Caco-2 (cell line): ENCODE data around the gene ADRA2C. TPM values are rescaled to one million over a fixed set of nuclear protein-coding genes. Genes with fewer than 3 reads are reported as not detected.
A peak's percentile ranks its signal among the peaks of the same experiment; 100 is the strongest.

Experiments
- BruUV-seq: library from RNA; stranded (reverse); fragments of 400-500 nt; replicated peaks from 2 replicates; lab custom pipeline; 2021; lab: Mats Ljungman, UMichigan
- CTCF ChIA-PET: fragments of 300-600 bp; sonication (Branson Sonifier 250); formaldehyde crosslinking; loops from one replicate; lab custom pipeline; 2022; ENCODE audit warnings: antibody characterized with exemption; lab: Charles Lee
- POLR2A ChIA-PET: fragments of 300-600 bp; sonication (Branson Sonifier 250); formaldehyde crosslinking; loops from one replicate; lab custom pipeline; 2022; ENCODE audit warnings: antibody characterized with exemption; lab: Charles Lee
- DNase-seq, 2 experiments: peaks; one replicate each; pipeline versions ENCODE4 v3.0.0 to v3.0.0-alpha.2; 2020 to 2022
- H3K27me3 ChIP-seq: replicated peaks from 2 replicates; pipeline ENCODE4 v1.6.0; 2011; ENCODE audit warnings: low read length; ENCODE audit not compliant: control insufficient read depth, insufficient read depth
- H3K36me3 ChIP-seq: 2 replicates; pipeline ENCODE4 v1.5.1; 2011; ENCODE audit warnings: low read length; ENCODE audit not compliant: control insufficient read depth, insufficient read depth
- H3K4me1 ChIP-seq: fragments of 250-450 bp; sonication (Bioruptor Pico); 2 replicates; pipeline ENCODE4 v1.5.1; 2020; ENCODE audit warnings: mild to moderate bottlenecking
- H3K4me3 ChIP-seq: 2 replicates; pipeline ENCODE4 v1.5.1; 2011; ENCODE audit warnings: low read depth, mild to moderate bottlenecking, control low read depth, low read length
- H3K9me3 ChIP-seq: fragments of 250-450 bp; sonication (Bioruptor Pico); 2 replicates; pipeline ENCODE4 v1.5.1; 2020; ENCODE audit warnings: mild to moderate bottlenecking, moderate library complexity
- H3K27ac Mint-ChIP-seq: one replicate; pipeline ENCODE4 v1.8.0; 2022; ENCODE audit warnings: mixed read lengths; ENCODE audit not compliant: unreplicated experiment
- H3K27me3 Mint-ChIP-seq: one replicate; pipeline ENCODE4 v1.8.0; 2022; ENCODE audit warnings: mixed read lengths; ENCODE audit not compliant: insufficient read depth, unreplicated experiment
- H3K36me3 Mint-ChIP-seq: one replicate; pipeline ENCODE4 v1.8.0; 2022; ENCODE audit warnings: mild to moderate bottlenecking, mixed read lengths; ENCODE audit not compliant: insufficient read depth, unreplicated experiment
- H3K4me1 Mint-ChIP-seq: one replicate; pipeline ENCODE4 v1.8.0; 2022; ENCODE audit warnings: low read depth, mixed read lengths; ENCODE audit not compliant: unreplicated experiment
- H3K4me3 Mint-ChIP-seq: one replicate; pipeline ENCODE4 v1.8.0; 2022; ENCODE audit warnings: mild to moderate bottlenecking, moderate library complexity, mixed read lengths; ENCODE audit not compliant: unreplicated experiment
- H3K9me3 Mint-ChIP-seq: one replicate; pipeline ENCODE4 v1.8.0; 2022; ENCODE audit warnings: mixed read lengths; ENCODE audit not compliant: unreplicated experiment
- intact Hi-C: fragments of 100-400 bp; cut with micrococcal nuclease; formaldehyde crosslinking; loops from one replicate; pipeline ENCODE4 v1.10.0; 2022; ENCODE audit not compliant: unreplicated experiment
- total RNA-seq: library from RNA; stranded (reverse); gene quantifications from 2 replicates; pipeline ENCODE4 v1.2.3, GENCODE V29; 2022
- TF ChIP-seq, protein P1 (sequence below), 2 experiments: fragments of 200-600 bp in 1 of 2; IDR thresholded peaks; 1 replicate in 1 of 2; 2 replicates in 1 of 2; pipeline versions ENCODE4 v1.5.1 to v1.8.0; 2011 to 2022; ENCODE audit warnings: antibody characterized with exemption in 1 of 2, control low read depth in 1 of 2, inconsistent platforms in 1 of 2, low read depth in 1 of 2, low read length in 1 of 2, mild to moderate bottlenecking in 1 of 2, moderate library complexity in 1 of 2; ENCODE audit not compliant: insufficient read depth in 1 of 2, severe bottlenecking in 1 of 2, unreplicated experiment in 1 of 2

ADRA2C gene
- total RNA-seq, 1 experiment from 2014 or later = 11.7 TPM

- no TSS peak for BruUV-seq
- intact Hi-C loops = loop anchor here (10.0 kb wide), 1 partner anchor 163 kb away; no protein-coding TSS in a partner anchor
- no peaks in the 10 kb centered on the region for H3K36me3 ChIP-seq
- H3K9me3 Mint-ChIP-seq = no peaks in the 10 kb centered on the region
- H3K27ac Mint-ChIP-seq = no peak overlapping the region
- TF ChIP-seq, protein P1, sequence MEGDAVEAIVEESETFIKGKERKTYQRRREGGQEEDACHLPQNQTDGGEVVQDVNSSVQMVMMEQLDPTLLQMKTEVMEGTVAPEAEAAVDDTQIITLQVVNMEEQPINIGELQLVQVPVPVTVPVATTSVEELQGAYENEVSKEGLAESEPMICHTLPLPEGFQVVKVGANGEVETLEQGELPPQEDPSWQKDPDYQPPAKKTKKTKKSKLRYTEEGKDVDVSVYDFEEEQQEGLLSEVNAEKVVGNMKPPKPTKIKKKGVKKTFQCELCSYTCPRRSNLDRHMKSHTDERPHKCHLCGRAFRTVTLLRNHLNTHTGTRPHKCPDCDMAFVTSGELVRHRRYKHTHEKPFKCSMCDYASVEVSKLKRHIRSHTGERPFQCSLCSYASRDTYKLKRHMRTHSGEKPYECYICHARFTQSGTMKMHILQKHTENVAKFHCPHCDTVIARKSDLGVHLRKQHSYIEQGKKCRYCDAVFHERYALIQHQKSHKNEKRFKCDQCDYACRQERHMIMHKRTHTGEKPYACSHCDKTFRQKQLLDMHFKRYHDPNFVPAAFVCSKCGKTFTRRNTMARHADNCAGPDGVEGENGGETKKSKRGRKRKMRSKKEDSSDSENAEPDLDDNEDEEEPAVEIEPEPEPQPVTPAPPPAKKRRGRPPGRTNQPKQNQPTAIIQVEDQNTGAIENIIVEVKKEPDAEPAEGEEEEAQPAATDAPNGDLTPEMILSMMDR (IDR thresholded peaks at IDR 0.05; ENCODE audit: insufficient read depth in 1 of 2, low read depth in 1 of 2, low read length in 1 of 2, severe bottlenecking in 1 of 2, unreplicated experiment in 1 of 2) = no peak
- CTCF ChIA-PET = interaction anchor here (1.3 kb wide), 1 partner anchor 99 kb away, joined by 15 read pairs; no protein-coding TSS in a partner anchor
- no peaks in the 10 kb centered on the region for H3K27me3 ChIP-seq
- H3K36me3 Mint-ChIP-seq = no peaks in the 10 kb centered on the region
- no peak overlapping the region for H3K4me3 ChIP-seq
- H3K4me3 Mint-ChIP-seq = no peak overlapping the region
- no peaks in the 10 kb centered on the region for H3K4me1 Mint-ChIP-seq
- peak in 1 of 2 experiments; percentile 19 for DNase-seq
- POLR2A ChIA-PET = no interaction called here
- peaks cover 32% of the 10 kb centered on the region for H3K4me1 ChIP-seq
- no peaks in the 10 kb centered on the region for H3K27me3 Mint-ChIP-seq
- H3K9me3 ChIP-seq = peaks cover 5% of the 10 kb centered on the region; the same call in 1 of the 2 replicates
These were observed 15.2 kb downstream of the ADRA2C start for GRCh38 chr4:3781193-3781886.

- no peaks in the 10 kb centered on the region for H3K27me3 ChIP-seq
- intact Hi-C loops = loop anchor here (10.0 kb wide), 1 partner anchor 163 kb away; no protein-coding TSS in a partner anchor
- peaks cover 32% of the 10 kb centered on the region for H3K4me1 ChIP-seq
- no peaks in the 10 kb centered on the region for H3K36me3 ChIP-seq
- no peak overlapping the region for H3K27ac Mint-ChIP-seq
- no peaks in the 10 kb centered on the region for H3K9me3 Mint-ChIP-seq
- peak; percentile 38 to 59 for DNase-seq
- ChIA-PET POLR2A (no interaction called here), CTCF (interaction anchor here (0.5 kb wide), 1 partner anchor 217 kb away, joined by 3 read pairs; no protein-coding TSS in a partner anchor)
- H3K4me3 Mint-ChIP-seq = no peak overlapping the region
- no peaks in the 10 kb centered on the region for H3K4me1 Mint-ChIP-seq
- no peak overlapping the region for H3K4me3 ChIP-seq
- BruUV-seq = no TSS peak
- H3K9me3 ChIP-seq = peaks cover 5% of the 10 kb centered on the region; the same call in 1 of the 2 replicates
- TF ChIP-seq, protein P1 (IDR thresholded peaks at IDR 0.05; ENCODE audit: insufficient read depth in 1 of 2, low read depth in 1 of 2, low read length in 1 of 2, severe bottlenecking in 1 of 2, unreplicated experiment in 1 of 2) = no peak
- no peaks in the 10 kb centered on the region for H3K27me3 Mint-ChIP-seq
- H3K36me3 Mint-ChIP-seq = no peaks in the 10 kb centered on the region
These were observed 16.1 kb downstream of the ADRA2C start for GRCh38 chr4:3781997-3782930.
